Right renal pelvis (tissue), 4 donors: ENCODE results near the gene ZGLP1. TPM values are rescaled to one million over a fixed set of nuclear protein-coding genes. Genes with fewer than 3 reads are reported as not detected.
A peak's percentile ranks its signal among the peaks of the same experiment; 100 is the strongest.

Experiments used
- DNase-seq, 4 donors: peaks; one replicate each; pipeline ENCODE4 v3.0.0-alpha.2; 2013; ENCODE audit warnings: low read depth in 4 of 4, low spot score in 3 of 4, missing footprints in 1 of 4
- polyA plus RNA-seq, 4 donors: library from polyadenylated mRNA; unstranded; fragments of 120-200 nt; gene quantifications; one replicate each; pipeline ENCODE4 v1.2.1, GENCODE V29; 2013; ENCODE audit not compliant: insufficient read length in 4 of 4

Gene ZGLP1
- polyA plus RNA-seq, 4 donors = 4.0 to 6.8 (median 5.1) TPM

DNA sequence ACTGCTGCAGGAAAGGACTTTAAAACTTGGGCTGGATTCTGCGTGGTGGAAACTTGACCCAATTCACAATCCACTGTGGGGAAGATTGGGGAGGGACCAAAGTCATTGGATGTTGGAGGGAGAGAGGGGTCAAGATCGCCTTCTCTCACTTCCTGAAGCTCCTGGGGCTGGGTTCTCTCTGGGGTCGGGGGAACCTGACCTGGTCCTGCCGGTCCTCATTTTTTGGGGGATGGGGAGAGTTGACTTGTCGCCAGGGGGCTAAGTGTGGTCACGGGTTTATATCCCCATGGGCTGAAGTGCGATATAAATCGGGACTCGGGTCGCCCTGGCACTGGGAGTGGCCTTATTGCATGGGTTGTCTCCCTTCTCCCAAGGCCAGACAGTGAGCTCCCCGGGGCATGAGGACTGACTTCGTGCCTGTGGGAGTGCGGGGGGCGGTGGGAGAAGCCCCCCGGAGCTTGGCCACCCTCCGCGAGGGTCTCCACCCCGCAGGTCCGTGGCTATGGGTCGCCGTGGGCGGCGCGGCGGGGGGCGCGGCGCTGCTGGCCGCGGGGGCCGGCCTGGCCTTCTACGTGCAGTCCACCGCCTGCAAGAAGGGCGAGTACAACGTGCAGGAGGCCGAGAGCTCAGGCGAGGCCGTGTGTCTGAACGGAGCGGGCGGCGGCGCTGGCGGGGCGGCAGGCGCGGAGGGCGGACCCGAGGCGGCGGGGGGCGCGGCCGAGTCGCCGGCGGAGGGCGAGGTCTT is 13.6 kb downstream of the ZGLP1 start:
- DNase-seq = no peak

DNA sequence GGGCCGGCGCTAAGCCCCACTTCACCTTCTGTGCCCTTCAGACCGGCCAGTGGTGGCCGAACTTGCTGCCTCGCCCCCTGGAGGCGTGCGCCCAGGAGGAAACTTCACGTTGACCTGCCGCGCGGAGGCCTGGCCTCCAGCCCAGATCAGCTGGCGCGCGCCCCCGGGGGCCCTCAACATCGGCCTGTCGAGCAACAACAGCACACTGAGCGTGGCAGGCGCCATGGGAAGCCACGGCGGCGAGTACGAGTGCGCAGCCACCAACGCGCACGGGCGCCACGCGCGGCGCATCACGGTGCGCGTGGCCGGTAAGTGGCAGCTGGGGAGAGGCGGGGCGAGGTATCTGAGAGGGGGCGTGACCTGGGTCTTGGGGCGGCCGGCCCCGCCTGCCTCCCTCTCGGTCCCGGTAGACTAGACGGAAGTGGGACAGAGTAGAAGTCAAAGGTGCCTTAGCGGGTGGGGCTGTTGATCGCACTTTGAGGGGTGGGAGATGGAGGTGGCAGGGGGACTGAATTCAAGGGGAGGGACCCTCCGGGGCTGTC is 14.2 kb downstream of the ZGLP1 start:
- no peak for DNase-seq

DNA sequence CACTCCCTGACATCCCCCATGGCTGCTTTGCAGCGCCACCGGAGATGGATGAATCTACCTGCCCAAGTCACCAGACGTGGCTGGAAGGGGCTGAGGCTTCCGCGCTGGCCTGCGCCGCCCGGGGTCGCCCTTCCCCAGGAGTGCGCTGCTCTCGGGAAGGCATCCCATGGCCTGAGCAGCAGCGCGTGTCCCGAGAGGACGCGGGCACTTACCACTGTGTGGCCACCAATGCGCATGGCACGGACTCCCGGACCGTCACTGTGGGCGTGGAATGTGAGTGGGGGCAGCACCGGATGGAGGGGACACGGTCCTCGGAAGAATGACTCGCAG is 15.3 kb downstream of the ZGLP1 start:
- no peak for DNase-seq

DNA sequence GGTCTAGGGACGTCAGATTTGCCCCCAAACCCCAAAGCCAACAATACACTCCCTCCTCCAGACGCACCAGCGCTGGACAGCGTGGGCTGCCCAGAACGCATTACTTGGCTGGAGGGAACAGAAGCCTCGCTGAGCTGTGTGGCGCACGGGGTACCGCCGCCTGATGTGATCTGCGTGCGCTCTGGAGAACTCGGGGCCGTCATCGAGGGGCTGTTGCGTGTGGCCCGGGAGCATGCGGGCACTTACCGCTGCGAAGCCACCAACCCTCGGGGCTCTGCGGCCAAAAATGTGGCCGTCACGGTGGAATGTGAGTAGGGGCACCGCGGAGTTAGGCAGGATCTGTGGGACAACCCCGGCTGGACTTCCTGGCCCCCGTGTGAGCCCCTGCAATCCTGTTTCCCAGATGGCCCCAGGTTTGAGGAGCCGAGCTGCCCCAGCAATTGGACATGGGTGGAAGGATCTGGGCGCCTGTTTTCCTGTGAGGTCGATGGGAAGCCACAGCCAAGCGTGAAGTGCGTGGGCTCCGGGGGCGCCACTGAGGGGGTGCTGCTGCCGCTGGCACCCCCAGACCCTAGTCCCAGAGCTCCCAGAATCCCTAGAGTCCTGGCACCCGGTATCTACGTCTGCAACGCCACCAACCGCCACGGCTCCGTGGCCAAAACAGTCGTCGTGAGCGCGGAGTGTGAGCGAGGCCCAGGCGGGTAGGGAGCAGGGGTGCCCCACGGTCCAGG is 15.8 kb downstream of the ZGLP1 start:
- DNase-seq = no peak

DNA sequence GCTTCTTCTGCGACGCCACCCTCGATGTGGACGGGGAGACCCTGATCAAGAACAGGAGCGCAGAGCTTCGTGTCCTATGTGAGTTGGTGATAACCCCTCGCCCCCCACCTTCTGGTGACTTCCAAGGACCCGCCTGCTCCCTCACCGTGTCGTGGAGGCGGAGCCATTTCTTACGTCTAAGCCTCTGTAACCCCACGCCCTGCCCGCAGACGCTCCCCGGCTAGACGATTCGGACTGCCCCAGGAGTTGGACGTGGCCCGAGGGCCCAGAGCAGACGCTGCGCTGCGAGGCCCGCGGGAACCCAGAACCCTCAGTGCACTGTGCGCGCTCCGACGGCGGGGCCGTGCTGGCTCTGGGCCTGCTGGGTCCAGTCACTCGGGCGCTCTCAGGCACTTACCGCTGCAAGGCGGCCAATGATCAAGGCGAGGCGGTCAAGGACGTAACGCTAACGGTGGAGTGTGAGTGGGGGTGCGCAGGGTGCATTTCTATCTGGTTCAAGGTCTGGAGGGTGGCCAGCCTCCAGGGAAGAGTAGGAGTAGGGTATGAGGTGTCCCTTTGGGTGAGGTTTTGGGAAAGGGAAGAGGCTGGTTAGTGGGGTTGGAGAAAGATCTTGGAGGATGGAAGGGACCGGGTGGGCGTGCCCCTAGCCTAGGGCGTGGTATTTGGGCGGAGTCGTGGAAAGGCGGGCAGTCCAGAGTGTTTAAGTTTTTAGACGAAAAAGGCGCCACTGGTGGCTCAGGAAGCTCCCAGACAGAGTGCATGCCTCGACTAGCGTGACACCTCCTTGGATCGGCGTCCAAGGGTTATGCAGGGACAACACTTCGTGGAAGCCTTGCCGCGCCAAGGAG is 16.6 kb downstream of the ZGLP1 start:
- no peak for DNase-seq

DNA sequence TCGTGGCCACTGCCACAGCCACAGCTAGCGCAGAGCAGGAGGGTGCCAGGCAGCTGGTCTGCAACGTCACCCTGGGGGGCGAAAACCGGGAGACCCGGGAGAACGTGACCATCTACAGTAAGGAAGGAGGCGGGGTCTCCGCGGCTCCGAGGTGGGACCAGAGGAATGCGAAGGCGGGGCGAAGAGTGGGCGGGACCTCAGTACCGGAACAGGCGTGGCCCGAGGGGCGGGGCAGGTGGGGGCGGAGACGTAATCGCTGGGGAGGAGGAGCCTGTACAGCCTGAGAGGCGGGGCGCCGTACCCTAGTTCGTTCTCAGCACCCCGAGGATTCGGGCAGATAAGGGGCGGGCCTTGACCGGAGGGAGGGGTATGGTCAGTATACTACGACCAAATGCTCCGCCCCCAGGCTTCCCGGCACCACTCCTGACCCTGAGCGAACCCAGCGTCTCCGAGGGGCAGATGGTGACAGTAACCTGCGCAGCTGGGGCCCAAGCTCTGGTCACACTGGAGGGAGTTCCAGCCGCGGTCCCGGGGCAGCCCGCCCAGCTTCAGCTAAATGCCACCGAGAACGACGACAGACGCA is 17.3 kb downstream of the ZGLP1 start:
- no peak for DNase-seq

DNA sequence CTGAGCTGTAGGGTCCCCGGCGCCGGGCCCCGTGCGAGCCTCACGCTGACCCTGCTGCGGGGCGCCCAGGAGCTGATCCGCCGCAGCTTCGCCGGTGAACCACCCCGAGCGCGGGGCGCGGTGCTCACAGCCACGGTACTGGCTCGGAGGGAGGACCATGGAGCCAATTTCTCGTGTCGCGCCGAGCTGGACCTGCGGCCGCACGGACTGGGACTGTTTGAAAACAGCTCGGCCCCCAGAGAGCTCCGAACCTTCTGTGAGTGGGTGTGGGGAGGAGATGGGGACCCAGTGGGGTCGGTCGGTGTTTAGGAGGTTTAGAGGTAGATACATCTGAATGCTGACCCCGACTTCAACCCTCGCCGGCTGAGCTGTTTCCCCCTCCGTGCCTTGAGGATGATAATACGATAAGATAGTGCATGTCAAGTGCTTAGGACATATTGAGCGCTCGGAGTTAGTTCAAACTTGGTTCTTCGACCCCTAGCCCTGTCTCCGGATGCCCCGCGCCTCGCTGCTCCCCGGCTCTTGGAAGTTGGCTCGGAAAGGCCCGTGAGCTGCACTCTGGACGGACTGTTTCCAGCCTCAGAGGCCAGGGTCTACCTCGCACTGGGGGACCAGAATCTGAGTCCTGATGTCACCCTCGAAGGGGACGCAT is 17.9 kb downstream of the ZGLP1 start:
- DNase-seq = no peak

DNA sequence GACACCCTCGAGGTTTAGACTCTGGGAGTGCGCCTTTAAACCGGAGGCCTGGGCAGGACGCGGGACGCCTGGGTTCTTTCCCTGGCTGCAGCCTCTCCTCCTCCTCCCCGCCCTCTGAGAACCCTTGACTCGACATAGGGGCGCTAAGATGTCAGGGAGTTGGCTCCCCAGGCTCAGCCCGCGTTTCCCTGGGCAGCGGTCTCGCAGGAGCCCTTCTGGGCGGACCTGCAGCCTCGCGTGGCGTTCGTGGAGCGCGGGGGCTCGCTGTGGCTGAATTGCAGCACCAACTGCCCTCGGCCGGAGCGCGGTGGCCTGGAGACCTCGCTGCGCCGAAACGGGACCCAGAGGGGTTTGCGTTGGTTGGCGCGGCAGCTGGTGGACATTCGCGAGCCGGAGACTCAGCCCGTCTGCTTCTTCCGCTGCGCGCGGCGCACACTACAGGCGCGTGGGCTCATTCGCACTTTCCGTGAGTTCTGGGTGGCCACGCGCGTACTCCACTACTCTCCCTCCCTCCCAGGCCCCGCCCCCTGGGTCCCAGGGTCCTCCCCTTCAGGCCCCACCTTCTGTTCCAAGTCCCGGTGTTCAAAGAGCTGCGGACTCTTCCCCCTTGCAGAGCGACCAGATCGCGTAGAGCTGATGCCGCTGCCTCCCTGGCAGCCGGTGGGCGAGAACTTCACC is 18.6 kb downstream of the ZGLP1 start:
- no peak for DNase-seq

DNA sequence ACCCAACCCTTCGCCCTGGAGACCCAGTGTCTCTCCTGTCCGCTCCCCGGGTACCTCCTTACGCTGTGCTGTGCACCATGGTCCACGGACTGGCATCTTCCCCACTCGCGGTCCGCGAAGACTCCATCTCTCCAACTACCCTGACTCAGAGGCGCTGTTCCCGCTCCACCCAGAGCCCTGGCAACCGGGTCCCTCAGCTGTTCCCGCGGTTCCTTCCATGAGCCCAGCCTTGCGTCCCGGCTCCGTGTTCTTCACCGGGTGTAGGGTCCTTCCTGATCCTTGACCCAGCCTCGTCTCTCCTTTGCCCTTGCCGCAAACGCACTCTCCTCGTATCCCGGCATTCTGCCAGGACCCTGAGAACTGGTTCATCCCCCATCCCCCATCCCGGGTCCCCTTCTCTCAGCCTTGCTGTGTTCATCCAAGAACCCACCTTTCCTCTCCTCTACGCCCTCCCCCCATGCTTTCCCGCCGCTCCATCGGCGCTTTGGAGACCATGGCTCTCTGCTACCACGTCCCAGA is 19.2 kb downstream of the ZGLP1 start:
- DNase-seq = no peak

DNA sequence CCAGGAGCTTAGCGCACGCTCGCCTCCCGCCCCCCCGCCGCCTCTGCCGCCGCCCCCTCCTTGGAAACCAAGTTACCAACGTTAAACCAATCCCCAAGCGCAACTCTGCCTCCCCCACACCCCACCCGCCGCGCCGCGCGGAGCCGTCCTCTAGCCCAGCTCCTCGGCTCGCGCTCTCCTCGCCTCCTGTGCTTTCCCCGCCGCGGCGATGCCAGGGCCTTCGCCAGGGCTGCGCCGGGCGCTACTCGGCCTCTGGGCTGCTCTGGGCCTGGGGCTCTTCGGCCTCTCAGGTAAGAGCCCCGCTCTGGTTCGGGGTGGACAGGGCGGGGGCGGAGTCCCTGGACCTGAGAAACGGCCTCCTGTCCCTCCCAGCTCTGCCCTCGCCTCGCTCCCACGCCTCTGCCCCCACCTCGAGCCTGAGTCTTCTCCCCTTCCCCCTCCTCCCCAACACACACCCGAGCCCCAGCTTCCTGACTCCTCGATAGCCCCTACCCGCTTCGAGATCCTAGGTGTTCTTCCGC is 19.7 kb downstream of the ZGLP1 start, which contains the start of gene ICAM5:
TSS of gene ICAM5 (plus strand) at position 117 of the 521 bp plus-strand sequence. CDS start at position 209, 92 bp downstream.
- no peak for DNase-seq

DNA sequence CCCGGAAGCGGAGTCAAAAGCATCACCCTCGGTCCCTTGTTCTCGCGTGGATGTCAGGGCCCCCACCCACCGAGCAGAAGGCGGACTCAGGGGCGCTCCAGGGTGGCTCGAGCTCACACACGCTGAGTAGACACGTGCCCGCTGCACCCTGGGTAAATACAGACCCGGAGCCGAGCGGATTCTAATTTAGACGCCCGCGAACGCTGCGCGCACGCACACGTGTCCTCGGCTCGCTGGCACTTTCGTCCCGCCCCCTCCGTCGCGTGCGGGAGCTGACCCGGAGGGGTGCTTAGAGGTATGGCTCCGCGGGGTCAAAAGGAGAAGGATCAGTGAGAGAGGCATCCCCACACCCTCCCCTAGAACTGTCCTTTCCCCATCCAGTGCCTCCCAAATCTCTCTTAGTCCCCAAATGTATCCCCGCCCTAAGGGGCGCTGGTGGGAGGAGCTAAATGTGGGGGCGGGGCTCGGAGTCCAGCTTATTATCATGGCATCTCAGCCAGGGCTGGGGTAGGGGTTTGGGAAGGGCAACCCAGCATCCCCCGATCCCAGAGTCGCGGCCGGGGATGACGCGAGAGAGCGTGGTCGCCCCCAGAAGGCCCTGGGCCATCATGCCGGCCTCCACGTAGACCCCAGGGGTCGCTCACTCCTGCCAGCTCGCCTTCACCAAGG is 20.3 kb downstream of the ZGLP1 start:
- no peak for DNase-seq

DNA sequence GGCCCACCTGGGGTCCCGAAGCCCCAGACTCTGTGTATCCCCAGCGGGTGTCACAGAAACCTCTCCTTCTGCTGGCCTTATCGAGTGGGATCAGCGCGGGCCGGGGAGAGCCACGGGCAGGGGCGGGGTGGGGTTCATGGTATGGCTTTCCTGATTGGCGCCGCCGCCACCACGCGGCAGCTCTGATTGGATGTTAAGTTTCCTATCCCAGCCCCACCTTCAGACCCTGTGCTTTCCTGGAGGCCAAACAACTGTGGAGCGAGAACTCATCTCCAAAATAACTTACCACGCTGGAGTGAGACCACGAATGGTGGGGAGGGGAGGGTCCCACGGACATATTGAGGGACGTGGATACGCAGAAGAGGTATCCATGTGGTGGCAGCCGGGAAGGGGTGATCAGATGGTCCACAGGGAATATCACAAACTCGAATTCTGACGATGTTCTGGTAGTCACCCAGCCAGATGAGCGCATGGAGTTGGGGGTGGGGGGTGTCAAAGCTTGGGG is 20.9 kb downstream of the ZGLP1 start:
- no peak for DNase-seq

DNA sequence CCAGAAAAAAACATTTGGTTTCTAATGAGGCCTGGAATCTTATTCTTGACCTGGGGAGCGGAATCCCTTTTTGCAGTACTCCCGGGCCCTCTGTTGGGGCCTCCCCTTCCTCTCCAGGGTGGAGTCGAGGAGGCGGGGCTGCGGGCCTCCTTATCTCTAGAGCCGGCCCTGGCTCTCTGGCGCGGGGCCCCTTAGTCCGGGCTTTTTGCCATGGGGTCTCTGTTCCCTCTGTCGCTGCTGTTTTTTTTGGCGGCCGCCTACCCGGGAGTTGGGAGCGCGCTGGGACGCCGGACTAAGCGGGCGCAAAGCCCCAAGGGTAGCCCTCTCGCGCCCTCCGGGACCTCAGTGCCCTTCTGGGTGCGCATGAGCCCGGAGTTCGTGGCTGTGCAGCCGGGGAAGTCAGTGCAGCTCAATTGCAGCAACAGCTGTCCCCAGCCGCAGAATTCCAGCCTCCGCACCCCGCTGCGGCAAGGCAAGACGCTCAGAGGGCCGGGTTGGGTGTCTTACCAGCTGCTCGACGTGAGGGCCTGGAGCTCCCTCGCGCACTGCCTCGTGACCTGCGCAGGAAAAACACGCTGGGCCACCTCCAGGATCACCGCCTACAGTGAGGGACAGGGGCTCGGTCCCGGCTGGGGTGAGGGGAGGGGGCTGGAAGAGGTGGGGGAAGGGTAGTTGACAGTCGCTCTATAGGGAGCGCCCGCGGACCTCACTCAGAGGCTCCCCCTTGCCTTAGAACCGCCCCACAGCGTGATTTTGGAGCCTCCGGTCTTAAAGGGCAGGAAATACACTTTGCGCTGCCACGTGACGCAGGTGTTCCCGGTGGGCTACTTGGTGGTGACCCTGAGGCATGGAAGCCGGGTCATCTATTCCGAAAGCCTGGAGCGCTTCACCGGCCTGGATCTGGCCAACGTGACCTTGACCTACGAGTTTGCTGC is 22.5 kb downstream of the ZGLP1 start, which contains the start of gene ICAM4:
TSS of gene ICAM4 (plus strand) at position 153 of the 935 bp plus-strand sequence. CDS start at position 211, 58 bp downstream.
- peak in 2 of 4 donors; percentile 68 to 79 for DNase-seq

DNA sequence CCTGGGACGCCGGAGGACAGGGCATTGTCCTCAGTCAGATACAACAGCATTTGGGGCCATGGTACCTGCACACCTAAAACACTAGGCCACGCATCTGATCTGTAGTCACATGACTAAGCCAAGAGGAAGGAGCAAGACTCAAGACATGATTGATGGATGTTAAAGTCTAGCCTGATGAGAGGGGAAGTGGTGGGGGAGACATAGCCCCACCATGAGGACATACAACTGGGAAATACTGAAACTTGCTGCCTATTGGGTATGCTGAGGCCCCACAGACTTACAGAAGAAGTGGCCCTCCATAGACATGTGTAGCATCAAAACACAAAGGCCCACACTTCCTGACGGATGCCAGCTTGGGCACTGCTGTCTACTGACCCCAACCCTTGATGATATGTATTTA is 24.2 kb downstream of the ZGLP1 start:
- no peak for DNase-seq

DNA sequence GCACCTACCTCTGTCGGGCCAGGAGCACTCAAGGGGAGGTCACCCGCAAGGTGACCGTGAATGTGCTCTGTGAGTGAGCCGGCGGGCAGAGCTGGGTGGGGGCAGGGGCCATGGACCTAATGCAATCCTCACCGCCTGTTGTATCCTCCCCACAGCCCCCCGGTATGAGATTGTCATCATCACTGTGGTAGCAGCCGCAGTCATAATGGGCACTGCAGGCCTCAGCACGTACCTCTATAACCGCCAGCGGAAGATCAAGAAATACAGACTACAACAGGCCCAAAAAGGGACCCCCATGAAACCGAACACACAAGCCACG is 24.7 kb downstream of the ZGLP1 start:
- DNase-seq = no peak

DNA sequence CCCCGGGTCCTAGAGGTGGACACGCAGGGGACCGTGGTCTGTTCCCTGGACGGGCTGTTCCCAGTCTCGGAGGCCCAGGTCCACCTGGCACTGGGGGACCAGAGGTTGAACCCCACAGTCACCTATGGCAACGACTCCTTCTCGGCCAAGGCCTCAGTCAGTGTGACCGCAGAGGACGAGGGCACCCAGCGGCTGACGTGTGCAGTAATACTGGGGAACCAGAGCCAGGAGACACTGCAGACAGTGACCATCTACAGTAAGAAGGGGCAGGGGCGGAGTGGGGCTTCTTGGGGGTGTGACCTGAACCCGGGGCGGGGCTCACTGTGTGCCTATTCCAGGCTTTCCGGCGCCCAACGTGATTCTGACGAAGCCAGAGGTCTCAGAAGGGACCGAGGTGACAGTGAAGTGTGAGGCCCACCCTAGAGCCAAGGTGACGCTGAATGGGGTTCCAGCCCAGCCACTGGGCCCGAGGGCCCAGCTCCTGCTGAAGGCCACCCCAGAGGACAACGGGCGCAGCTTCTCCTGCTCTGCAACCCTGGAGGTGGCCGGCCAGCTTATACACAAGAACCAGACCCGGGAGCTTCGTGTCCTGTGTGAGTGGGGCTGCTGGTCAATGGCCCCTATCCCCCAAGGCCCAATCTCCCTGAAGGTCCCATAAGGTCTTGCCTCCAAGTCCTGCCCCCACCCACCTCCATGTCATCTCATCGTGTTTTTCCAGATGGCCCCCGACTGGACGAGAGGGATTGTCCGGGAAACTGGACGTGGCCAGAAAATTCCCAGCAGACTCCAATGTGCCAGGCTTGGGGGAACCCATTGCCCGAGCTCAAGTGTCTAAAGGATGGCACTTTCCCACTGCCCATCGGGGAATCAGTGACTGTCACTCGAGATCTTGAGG is 25.3 kb downstream of the ZGLP1 start:
- DNase-seq = no peak
